OCI-LY1 (cell line): ENCODE measurements around the gene PSEN1.

ENCODE experiments used
- H2AFZ ChIP-seq: fragments of 200-600 bp; sonication (generic), shearing (Covaris generic); 2 replicates; pipeline ENCODE4 v1.6.0; 2014; ENCODE audit warnings: antibody characterized with exemption, mild to moderate bottlenecking, low read length
- H3F3A ChIP-seq: fragments of 200-600 bp; sonication (generic), shearing (Covaris generic); 2 replicates; pipeline ENCODE4 v1.6.0; 2014; ENCODE audit warnings: mild to moderate bottlenecking, antibody characterized with exemption, low read length, moderate library complexity; ENCODE audit not compliant: insufficient read depth
- H3K27ac ChIP-seq: fragments of 200-600 bp; sonication (generic); 2 replicates; pipeline ENCODE4 v1.5.1; 2014; ENCODE audit warnings: low read length, mixed run types, mild to moderate bottlenecking, low read depth; ENCODE audit not compliant: poor library complexity, severe bottlenecking
- H3K27me3 ChIP-seq: fragments of 200-600 bp; sonication (generic); 2 replicates; pipeline ENCODE4 v1.6.0; 2014; ENCODE audit warnings: antibody characterized with exemption, mild to moderate bottlenecking, low read length, moderate library complexity; ENCODE audit not compliant: insufficient read depth
- H3K36me3 ChIP-seq: fragments of 200-600 bp; sonication (generic); 2 replicates; pipeline ENCODE4 v1.6.1; 2014; ENCODE audit warnings: mild to moderate bottlenecking, antibody characterized with exemption, low read length, moderate library complexity, mixed read lengths; ENCODE audit not compliant: insufficient read depth
- H3K4me1 ChIP-seq: fragments of 200-600 bp; sonication (generic); 2 replicates; pipeline ENCODE4 v1.5.1; 2014; ENCODE audit warnings: mild to moderate bottlenecking, low read length, moderate library complexity; ENCODE audit not compliant: insufficient read depth, severe bottlenecking
- H3K4me2 ChIP-seq: fragments of 200-600 bp; sonication (generic), shearing (Covaris generic); 2 replicates; pipeline ENCODE4 v1.6.1; 2014; ENCODE audit warnings: low read length
- H3K4me3 ChIP-seq: fragments of 200-600 bp; sonication (generic); 2 replicates; pipeline ENCODE4 v1.5.1; 2014; ENCODE audit warnings: low read length, low read depth, mild to moderate bottlenecking, mixed read lengths; ENCODE audit not compliant: poor library complexity, severe bottlenecking
- H3K79me2 ChIP-seq: fragments of 200-600 bp; shearing (Covaris generic); 2 replicates; pipeline ENCODE4 v1.6.1; 2016; ENCODE audit warnings: mixed run types, low read length, mixed read lengths; ENCODE audit not compliant: insufficient read depth
- H3K9ac ChIP-seq: fragments of 200-600 bp; sonication (generic), shearing (Covaris generic); 2 replicates; pipeline ENCODE4 v1.6.1; 2014; ENCODE audit warnings: mild to moderate bottlenecking, low read length, mixed read lengths
- H3K9me2 ChIP-seq: fragments of 200-600 bp; sonication (generic), shearing (Covaris generic); 2 replicates; pipeline ENCODE4 v1.6.1; 2014; ENCODE audit warnings: low read depth, mild to moderate bottlenecking, low read length, mixed read lengths
- H3K9me3 ChIP-seq: fragments of 200-600 bp; shearing (Covaris generic); 2 replicates; pipeline ENCODE4 v1.6.1; 2014; ENCODE audit warnings: low read length, mixed read lengths
- H4K20me1 ChIP-seq: fragments of 200-600 bp; sonication (generic), shearing (Covaris generic); 2 replicates; pipeline ENCODE4 v1.6.0; 2016; ENCODE audit warnings: mild to moderate bottlenecking, low read length; ENCODE audit not compliant: insufficient read depth
- CTCF ChIP-seq: fragments of 200-600 bp; sonication (generic), shearing (Covaris generic); IDR thresholded peaks from 2 replicates; pipeline ENCODE4 v1.5.1; 2017; ENCODE audit warnings: mild to moderate bottlenecking, antibody characterized with exemption, low read length, moderate library complexity, mixed read lengths
- EZH2 ChIP-seq: fragments of 200-600 bp; sonication (generic), shearing (Covaris generic); IDR thresholded peaks from 2 replicates; pipeline ENCODE4 v1.8.0; 2017; ENCODE audit warnings: borderline replicate concordance, mixed run types, mild to moderate bottlenecking, antibody characterized with exemption, low read length, moderate library complexity, mixed read lengths

The PSEN1 gene

GRCh38 chr14:73252491-73253322 lies 116.4 kb downstream of the PSEN1 start:
- H3K4me1 ChIP-seq = peaks cover 14% of the 10 kb centered on the region
- no peaks in the 10 kb centered on the region; the same call in 1 of the 2 replicates for H3K27me3 ChIP-seq
- H3K36me3 ChIP-seq = no peaks in the 10 kb centered on the region
- no peaks in the 10 kb centered on the region for H3K9me2 ChIP-seq
- H3F3A ChIP-seq = no peaks in the 10 kb centered on the region
- no peaks in the 10 kb centered on the region for H3K79me2 ChIP-seq
- H3K9ac ChIP-seq = no peak overlapping the region
- H3K4me2 ChIP-seq = no peak overlapping the region
- no peaks in the 10 kb centered on the region for H4K20me1 ChIP-seq
- no peak overlapping the region for H3K27ac ChIP-seq
- no peak overlapping the region for H2AFZ ChIP-seq
- no peaks in the 10 kb centered on the region for H3K9me3 ChIP-seq
- H3K4me3 ChIP-seq = no peak overlapping the region
- TF ChIP-seq CTCF (no peak), EZH2 (no peak)

GRCh38 chr14:73253323-73253610 lies 117.0 kb downstream of the PSEN1 start:
- H3K9ac ChIP-seq = no peak overlapping the region
- H3K36me3 ChIP-seq = no peaks in the 10 kb centered on the region
- no peak overlapping the region for H3K27ac ChIP-seq
- no peaks in the 10 kb centered on the region for H4K20me1 ChIP-seq
- no peak overlapping the region for H3K4me3 ChIP-seq
- H3K9me3 ChIP-seq = no peaks in the 10 kb centered on the region
- H3K4me1 ChIP-seq = peaks cover 8% of the 10 kb centered on the region
- H3K27me3 ChIP-seq = no peaks in the 10 kb centered on the region; the same call in 1 of the 2 replicates
- H3K79me2 ChIP-seq = no peaks in the 10 kb centered on the region
- no peak overlapping the region for H3K4me2 ChIP-seq
- TF ChIP-seq EZH2 (no peak), CTCF (no peak)
- H3K9me2 ChIP-seq = no peaks in the 10 kb centered on the region
- no peak overlapping the region for H2AFZ ChIP-seq
- no peaks in the 10 kb centered on the region for H3F3A ChIP-seq

GRCh38 chr14:73253721-73254120 lies 117.4 kb downstream of the PSEN1 start:
- Histone ChIP-seq H3K9ac (no peak overlapping the region), H3K4me2 (no peak overlapping the region), H3K79me2 (no peaks in the 10 kb centered on the region), H3K27ac (no peak overlapping the region), H3K9me2 (no peaks in the 10 kb centered on the region), H3K4me1 (peaks cover 4% of the 10 kb centered on the region), H2AFZ (no peak overlapping the region), H3K36me3 (no peaks in the 10 kb centered on the region), H3K4me3 (no peak overlapping the region), H3F3A (no peaks in the 10 kb centered on the region), H3K9me3 (no peaks in the 10 kb centered on the region), H3K27me3 (no peaks in the 10 kb centered on the region; the same call in 1 of the 2 replicates), H4K20me1 (no peaks in the 10 kb centered on the region)
- TF ChIP-seq EZH2 (no peak), CTCF (no peak)
